ENCODE measurements around the gene ADCYAP1R1. TPM values are rescaled to one million over a fixed set of nuclear protein-coding genes. Genes with fewer than 3 reads are reported as not detected.

Gene ADCYAP1R1
- total RNA-seq, 4 donors from 2014 or later: 0.27 to 1.4 (median 0.59) TPM

GRCh38 chr7:31020652-31021051 is 31.5 kb upstream of the ADCYAP1R1 start:
- no peak overlapping the region for H3K27ac ChIP-seq
- no peaks in the 10 kb centered on the region for H3K36me3 ChIP-seq
- DNase-seq: no peak
- H3K9me3 ChIP-seq: no peaks in the 10 kb centered on the region
- no peak for TF ChIP-seq POLR2A (IDR thresholded peaks at IDR 0.05)
- TF ChIP-seq, protein P1, sequence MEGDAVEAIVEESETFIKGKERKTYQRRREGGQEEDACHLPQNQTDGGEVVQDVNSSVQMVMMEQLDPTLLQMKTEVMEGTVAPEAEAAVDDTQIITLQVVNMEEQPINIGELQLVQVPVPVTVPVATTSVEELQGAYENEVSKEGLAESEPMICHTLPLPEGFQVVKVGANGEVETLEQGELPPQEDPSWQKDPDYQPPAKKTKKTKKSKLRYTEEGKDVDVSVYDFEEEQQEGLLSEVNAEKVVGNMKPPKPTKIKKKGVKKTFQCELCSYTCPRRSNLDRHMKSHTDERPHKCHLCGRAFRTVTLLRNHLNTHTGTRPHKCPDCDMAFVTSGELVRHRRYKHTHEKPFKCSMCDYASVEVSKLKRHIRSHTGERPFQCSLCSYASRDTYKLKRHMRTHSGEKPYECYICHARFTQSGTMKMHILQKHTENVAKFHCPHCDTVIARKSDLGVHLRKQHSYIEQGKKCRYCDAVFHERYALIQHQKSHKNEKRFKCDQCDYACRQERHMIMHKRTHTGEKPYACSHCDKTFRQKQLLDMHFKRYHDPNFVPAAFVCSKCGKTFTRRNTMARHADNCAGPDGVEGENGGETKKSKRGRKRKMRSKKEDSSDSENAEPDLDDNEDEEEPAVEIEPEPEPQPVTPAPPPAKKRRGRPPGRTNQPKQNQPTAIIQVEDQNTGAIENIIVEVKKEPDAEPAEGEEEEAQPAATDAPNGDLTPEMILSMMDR (IDR thresholded peaks at IDR 0.05): no peak
- no peak overlapping the region for H3K4me3 ChIP-seq
- no peaks in the 10 kb centered on the region for H3K4me1 ChIP-seq
- no peaks in the 10 kb centered on the region for H3K27me3 ChIP-seq

GRCh38 chr7:31022117-31022516 is 30.0 kb upstream of the ADCYAP1R1 start:
- H3K4me3 ChIP-seq: no peak overlapping the region
- H3K27me3 ChIP-seq: no peaks in the 10 kb centered on the region
- no peaks in the 10 kb centered on the region for H3K4me1 ChIP-seq
- no peaks in the 10 kb centered on the region for H3K9me3 ChIP-seq
- H3K36me3 ChIP-seq: no peaks in the 10 kb centered on the region
- TF ChIP-seq POLR2A (IDR thresholded peaks at IDR 0.05): no peak
- TF ChIP-seq, protein P1 (IDR thresholded peaks at IDR 0.05): no peak
- no peak for DNase-seq
- H3K27ac ChIP-seq: no peak overlapping the region

DNA sequence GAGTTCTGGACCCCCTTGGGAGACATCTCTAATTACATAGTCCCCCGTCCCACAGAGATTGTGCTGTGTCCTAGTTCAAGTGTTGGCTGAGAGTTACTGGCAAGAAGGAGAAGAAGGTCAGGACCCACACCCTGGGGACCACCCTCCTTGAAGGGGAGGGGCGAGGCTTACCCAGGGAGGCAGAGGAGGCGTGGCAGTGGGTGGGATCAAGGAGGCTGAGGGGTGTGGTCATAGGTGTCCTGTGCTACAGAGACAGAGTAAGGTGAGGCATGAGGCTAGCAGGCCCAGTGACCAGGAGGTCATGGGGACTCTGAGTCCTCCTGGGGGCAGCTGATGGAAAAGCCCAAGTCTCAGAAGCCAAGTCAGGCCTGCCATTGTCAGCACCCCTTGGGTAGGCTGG is 29.4 kb upstream of the ADCYAP1R1 start:
- Histone ChIP-seq H3K9me3 (no peaks in the 10 kb centered on the region), H3K27ac (no peak overlapping the region), H3K4me3 (no peak overlapping the region), H3K36me3 (no peaks in the 10 kb centered on the region), H3K27me3 (no peaks in the 10 kb centered on the region), H3K4me1 (no peaks in the 10 kb centered on the region)
- no peak for DNase-seq
- no peak for TF ChIP-seq POLR2A (IDR thresholded peaks at IDR 0.05)
- TF ChIP-seq, protein P1 (IDR thresholded peaks at IDR 0.05): no peak

- TF ChIP-seq POLR2A (IDR thresholded peaks at IDR 0.05): no peak
- TF ChIP-seq, protein P1 (IDR thresholded peaks at IDR 0.05): no peak
- no peak for DNase-seq
- H3K4me1 ChIP-seq: no peaks in the 10 kb centered on the region
- no peaks in the 10 kb centered on the region for H3K9me3 ChIP-seq
- no peak overlapping the region for H3K4me3 ChIP-seq
- H3K27ac ChIP-seq: no peak overlapping the region
- no peaks in the 10 kb centered on the region for H3K36me3 ChIP-seq
- no peaks in the 10 kb centered on the region for H3K27me3 ChIP-seq
Observed at GRCh38 chr7:31023877-31024276, 28.2 kb upstream of the ADCYAP1R1 start.

DNA sequence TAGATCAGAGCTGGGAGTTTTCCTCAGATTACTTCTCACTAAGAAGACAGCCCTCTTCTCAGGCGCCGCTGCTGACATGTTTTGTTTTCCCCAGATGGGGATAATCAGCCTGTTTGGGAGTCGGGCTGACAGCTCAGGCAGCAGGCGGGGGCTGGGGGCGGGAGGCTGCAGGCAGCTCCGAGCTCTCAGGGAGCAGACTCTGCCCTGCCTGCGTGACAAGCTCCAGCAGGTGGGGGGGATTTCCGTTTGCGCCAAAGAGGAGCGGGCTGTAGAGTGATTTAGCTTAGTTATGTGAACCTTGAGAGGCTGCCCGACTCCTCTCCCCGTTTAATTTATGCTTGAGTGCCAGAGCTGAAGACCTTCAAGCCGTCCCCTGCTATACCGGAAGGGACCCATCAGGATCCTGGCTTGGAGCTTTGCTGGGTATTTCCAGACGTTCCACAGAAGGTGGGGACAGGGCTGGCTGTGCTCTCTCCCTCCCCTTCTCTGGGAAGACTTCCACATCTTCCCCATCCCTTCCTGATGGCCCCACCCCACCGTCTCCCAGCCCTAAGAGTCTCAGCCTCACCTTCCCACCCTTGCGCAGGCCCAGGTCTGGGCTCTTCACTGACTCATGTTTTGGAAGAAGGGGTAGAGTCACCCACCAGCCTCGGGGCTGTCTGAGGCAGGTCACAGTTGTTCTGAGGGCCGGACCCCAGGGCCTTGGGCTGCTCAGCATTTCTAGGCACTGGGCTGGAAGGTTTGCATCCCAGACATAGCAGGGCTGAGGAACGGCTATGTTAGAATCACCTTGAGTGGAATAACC is 24.7 kb upstream of the ADCYAP1R1 start:
- Histone ChIP-seq H3K27ac (peak overlapping the region in 1 of 4 donors; percentile 38), H3K4me1 (no peaks in the 10 kb centered on the region), H3K27me3 (no peaks in the 10 kb centered on the region), H3K9me3 (no peaks in the 10 kb centered on the region), H3K4me3 (no peak overlapping the region), H3K36me3 (no peaks in the 10 kb centered on the region)
- TF ChIP-seq POLR2A (IDR thresholded peaks at IDR 0.05): no peak
- TF ChIP-seq, protein P1 (IDR thresholded peaks at IDR 0.05): no peak
- DNase-seq: no peak

Measured in Peyer's patch (tissue), 4 donors.